ENCODE measurements around the gene ATP5PF. TPM values are rescaled to one million over a fixed set of nuclear protein-coding genes. Genes with fewer than 3 reads are reported as not detected.
A peak's percentile ranks its signal among the peaks of the same experiment; 100 is the strongest.
"Not testable (repeated sequence)": the region's sequence is repeated elsewhere in the genome, so short reads cannot be mapped to it uniquely, and the experiment has no call there.

The ATP5PF gene
- total RNA-seq (128 TPM), polyA plus RNA-seq (337 TPM)
- long read RNA-seq, donor 1, transcript ATP5PF-201 (4 exons, 614 nt): major isoform, 25 of 37 reads
- long read RNA-seq, donor 1, partial matches to known transcripts: 8 of 37 reads
- long read RNA-seq, donor 1, other reads (novel, unspliced or antisense): 0 of 37 reads
- long read RNA-seq, donor 2, transcript ATP5PF-203 (4 exons, 647 nt): minor isoform, 11 of 416 reads
- long read RNA-seq, donor 2, transcript ATP5PF-204 (4 exons, 1,179 nt): minor isoform, 29 of 416 reads
- long read RNA-seq, donor 2, transcript ATP5PF-207 (4 exons, 589 nt): minor isoform, 10 of 416 reads
- long read RNA-seq, donor 2, transcript ATP5PF-201 (4 exons, 614 nt): major isoform, 224 of 416 reads
- long read RNA-seq, donor 2, partial matches to known transcripts: 95 of 416 reads
- long read RNA-seq, donor 2, other reads (novel, unspliced or antisense): 30 of 416 reads
- long read RNA-seq, donor 3, transcript ATP5PF-201 (4 exons, 614 nt): major isoform, 335 of 566 reads
- long read RNA-seq, donor 3, transcript ATP5PF-204 (4 exons, 1,179 nt): minor isoform, 46 of 566 reads
- long read RNA-seq, donor 3, transcript ATP5PF-203 (4 exons, 647 nt): minor isoform, 9 of 566 reads
- long read RNA-seq, donor 3, transcript ATP5PF-207 (4 exons, 589 nt): minor isoform, 26 of 566 reads
- long read RNA-seq, donor 3, partial matches to known transcripts: 126 of 566 reads
- long read RNA-seq, donor 3, other reads (novel, unspliced or antisense): 6 of 566 reads
- long read RNA-seq, donor 4, transcript ATP5PF-201 (4 exons, 614 nt): major isoform, 94 of 164 reads
- long read RNA-seq, donor 4, transcript ATP5PF-204 (4 exons, 1,179 nt): minor isoform, 15 of 164 reads
- long read RNA-seq, donor 4, transcript ATP5PF-203 (4 exons, 647 nt): minor isoform, 6 of 164 reads
- long read RNA-seq, donor 4, transcript ATP5PF-207 (4 exons, 589 nt): minor isoform, 5 of 164 reads
- long read RNA-seq, donor 4, partial matches to known transcripts: 41 of 164 reads
- long read RNA-seq, donor 4, other reads (novel, unspliced or antisense): 0 of 164 reads
- long read RNA-seq, donor 5, transcript ATP5PF-204 (4 exons, 1,179 nt): minor isoform, 61 of 612 reads
- long read RNA-seq, donor 5, transcript ATP5PF-201 (4 exons, 614 nt): major isoform, 347 of 612 reads
- long read RNA-seq, donor 5, transcript ATP5PF-207 (4 exons, 589 nt): minor isoform, 16 of 612 reads
- long read RNA-seq, donor 5, transcript ATP5PF-208 (3 exons, 876 nt): minor isoform, 14 of 612 reads
- long read RNA-seq, donor 5, partial matches to known transcripts: 144 of 612 reads
- long read RNA-seq, donor 5, other reads (novel, unspliced or antisense): 6 of 612 reads
- long read RNA-seq, donor 6, transcript ATP5PF-201 (4 exons, 614 nt): major isoform, 122 of 186 reads
- long read RNA-seq, donor 6, transcript ATP5PF-203 (4 exons, 647 nt): minor isoform, 7 of 186 reads
- long read RNA-seq, donor 6, transcript ATP5PF-204 (4 exons, 1,179 nt): minor isoform, 21 of 186 reads
- long read RNA-seq, donor 6, partial matches to known transcripts: 25 of 186 reads
- long read RNA-seq, donor 6, other reads (novel, unspliced or antisense): 0 of 186 reads
- long read RNA-seq, donor 7, transcript ATP5PF-204 (4 exons, 1,179 nt): minor isoform, 22 of 342 reads
- long read RNA-seq, donor 7, transcript ATP5PF-207 (4 exons, 589 nt): minor isoform, 10 of 342 reads
- long read RNA-seq, donor 7, transcript ATP5PF-203 (4 exons, 647 nt): minor isoform, 8 of 342 reads
- long read RNA-seq, donor 7, transcript ATP5PF-201 (4 exons, 614 nt): major isoform, 193 of 342 reads
- long read RNA-seq, donor 7, partial matches to known transcripts: 94 of 342 reads
- long read RNA-seq, donor 7, other reads (novel, unspliced or antisense): 6 of 342 reads
- long read RNA-seq, donor 8, transcript ATP5PF-204 (4 exons, 1,179 nt): minor isoform, 12 of 94 reads
- long read RNA-seq, donor 8, transcript ATP5PF-201 (4 exons, 614 nt): major isoform, 58 of 94 reads
- long read RNA-seq, donor 8, partial matches to known transcripts: 12 of 94 reads
- long read RNA-seq, donor 8, other reads (novel, unspliced or antisense): 0 of 94 reads
- long read RNA-seq, donor 9, transcript ATP5PF-205 (5 exons, 589 nt): minor isoform, 8 of 212 reads
- long read RNA-seq, donor 9, transcript ATP5PF-204 (4 exons, 1,179 nt): minor isoform, 23 of 212 reads
- long read RNA-seq, donor 9, transcript ATP5PF-201 (4 exons, 614 nt): major isoform, 130 of 212 reads
- long read RNA-seq, donor 9, partial matches to known transcripts: 44 of 212 reads
- long read RNA-seq, donor 9, other reads (novel, unspliced or antisense): 0 of 212 reads
- long read RNA-seq, donor 10, transcript ATP5PF-207 (4 exons, 589 nt): minor isoform, 14 of 220 reads
- long read RNA-seq, donor 10, transcript ATP5PF-204 (4 exons, 1,179 nt): minor isoform, 20 of 220 reads
- long read RNA-seq, donor 10, transcript ATP5PF-208 (3 exons, 876 nt): minor isoform, 8 of 220 reads
- long read RNA-seq, donor 10, transcript ATP5PF-201 (4 exons, 614 nt): major isoform, 128 of 220 reads
- long read RNA-seq, donor 10, partial matches to known transcripts: 39 of 220 reads
- long read RNA-seq, donor 10, other reads (novel, unspliced or antisense): 0 of 220 reads

GRCh38 chr21:25734904-25735645, at the start of gene ATP5PF, which contains the start of gene GABPA:
Gene ATP5PF, minus strand, starts transcription at chr21:25734904. Its CDS starts 5,110 bp downstream, at chr21:25729794.
Gene GABPA, plus strand, starts transcription at chr21:25734972. Its CDS starts 6,627 bp downstream, at chr21:25741599.
- Histone ChIP-seq H3K9me3 (ENCODE audit: control insufficient read depth in 2 of 2, insufficient read depth in 1 of 2, low read length in 1 of 2) (no peaks in the 10 kb centered on the region), H3K27ac (ENCODE audit: low read depth in 1 of 2, low read length in 1 of 2) (peak within 1 kb of the TSS; percentile 100), H3K27me3 (ENCODE audit: control insufficient read depth in 2 of 2, insufficient read depth in 1 of 2, low read length in 1 of 2) (no peaks in the 10 kb centered on the region), H3K4me3 (ENCODE audit: low read length in 2 of 2) (peak within 1 kb of the TSS; percentile 91 to 93), H3K36me3 (ENCODE audit: control insufficient read depth in 2 of 2, insufficient read depth in 2 of 2, low read length in 1 of 2) (peaks cover 0 to 4% of the 10 kb centered on the region in 2 donors), H3K4me1 (ENCODE audit: control insufficient read depth in 2 of 2, insufficient read depth in 2 of 2, low read length in 2 of 2) (peaks cover 0 to 12% of the 10 kb centered on the region in 2 donors)
- DNase-seq (ENCODE audit: low read depth in 6 of 9, low spot score in 9 of 9): peak; percentile 92 to 99 (median 96)
- WGBS: under 1% methylated on average over 64 of the region's 64 CpGs

- H3K4me1 ChIP-seq (ENCODE audit: control insufficient read depth in 2 of 2, insufficient read depth in 2 of 2, low read length in 2 of 2); H3K27me3 ChIP-seq (ENCODE audit: control insufficient read depth in 2 of 2, insufficient read depth in 1 of 2, low read length in 1 of 2); H3K27ac ChIP-seq (ENCODE audit: low read depth in 1 of 2, low read length in 1 of 2); H3K4me3 ChIP-seq (ENCODE audit: low read length in 2 of 2); H3K9me3 ChIP-seq (ENCODE audit: control insufficient read depth in 2 of 2, insufficient read depth in 1 of 2, low read length in 1 of 2); DNase-seq (ENCODE audit: low read depth in 6 of 9, low spot score in 9 of 9); H3K36me3 ChIP-seq (ENCODE audit: control insufficient read depth in 2 of 2, insufficient read depth in 2 of 2, low read length in 1 of 2): not testable (repeated sequence)
- WGBS: 98% methylated on average over 52 of the region's 52 CpGs
These were observed 43.6 kb upstream of the ATP5PF start for GRCh38 chr21:25778126-25778875.

GRCh38 chr21:25776440-25776839, 41.7 kb upstream of the ATP5PF start:
- no peaks in the 10 kb centered on the region for H3K4me1 ChIP-seq (ENCODE audit: control insufficient read depth in 2 of 2, insufficient read depth in 2 of 2, low read length in 2 of 2)
- 95% methylated on average over 4 of the region's 4 CpGs for WGBS
- no peak for DNase-seq (ENCODE audit: low read depth in 6 of 9, low spot score in 9 of 9)

GRCh38 chr21:25772686-25773085, 38.0 kb upstream of the ATP5PF start:
- WGBS: 45% methylated on average over 2 of the region's 2 CpGs

More at GRCh38 chr21:25776440-25776839, 41.7 kb upstream of the ATP5PF start:
- H3K27ac ChIP-seq (ENCODE audit: low read depth in 1 of 2, low read length in 1 of 2): no peak overlapping the region
- H3K36me3 ChIP-seq (ENCODE audit: control insufficient read depth in 2 of 2, insufficient read depth in 2 of 2, low read length in 1 of 2): no peaks in the 10 kb centered on the region
- H3K9me3 ChIP-seq (ENCODE audit: control insufficient read depth in 2 of 2, insufficient read depth in 1 of 2, low read length in 1 of 2): peaks cover 0 to 4% of the 10 kb centered on the region in 2 donors
- no peak overlapping the region for H3K4me3 ChIP-seq (ENCODE audit: low read length in 2 of 2)
- no peaks in the 10 kb centered on the region for H3K27me3 ChIP-seq (ENCODE audit: control insufficient read depth in 2 of 2, insufficient read depth in 1 of 2, low read length in 1 of 2)

GRCh38 chr21:25767921-25768320, 33.2 kb upstream of the ATP5PF start:
- Histone ChIP-seq H3K27me3 (ENCODE audit: control insufficient read depth in 2 of 2, insufficient read depth in 1 of 2, low read length in 1 of 2) (no peaks in the 10 kb centered on the region), H3K9me3 (ENCODE audit: control insufficient read depth in 2 of 2, insufficient read depth in 1 of 2, low read length in 1 of 2) (no peaks in the 10 kb centered on the region), H3K4me3 (ENCODE audit: low read length in 2 of 2) (no peak overlapping the region), H3K27ac (ENCODE audit: low read depth in 1 of 2, low read length in 1 of 2) (no peak overlapping the region), H3K4me1 (ENCODE audit: control insufficient read depth in 2 of 2, insufficient read depth in 2 of 2, low read length in 2 of 2) (no peaks in the 10 kb centered on the region), H3K36me3 (ENCODE audit: control insufficient read depth in 2 of 2, insufficient read depth in 2 of 2, low read length in 1 of 2) (peaks cover 5 to 30% of the 10 kb centered on the region in 2 donors)
- no peak for DNase-seq (ENCODE audit: low read depth in 6 of 9, low spot score in 9 of 9)
- WGBS: 96% methylated on average over 3 of the region's 3 CpGs

More at GRCh38 chr21:25772686-25773085, 38.0 kb upstream of the ATP5PF start:
- H3K9me3 ChIP-seq (ENCODE audit: control insufficient read depth in 2 of 2, insufficient read depth in 1 of 2, low read length in 1 of 2): no peaks in the 10 kb centered on the region
- H3K4me3 ChIP-seq (ENCODE audit: low read length in 2 of 2): no peak overlapping the region
- H3K4me1 ChIP-seq (ENCODE audit: control insufficient read depth in 2 of 2, insufficient read depth in 2 of 2, low read length in 2 of 2): no peaks in the 10 kb centered on the region
- peaks cover 0 to 2% of the 10 kb centered on the region in 2 donors for H3K36me3 ChIP-seq (ENCODE audit: control insufficient read depth in 2 of 2, insufficient read depth in 2 of 2, low read length in 1 of 2)
- no peaks in the 10 kb centered on the region for H3K27me3 ChIP-seq (ENCODE audit: control insufficient read depth in 2 of 2, insufficient read depth in 1 of 2, low read length in 1 of 2)
- DNase-seq (ENCODE audit: low read depth in 6 of 9, low spot score in 9 of 9): no peak
- H3K27ac ChIP-seq (ENCODE audit: low read depth in 1 of 2, low read length in 1 of 2): no peak overlapping the region

GRCh38 chr21:25764065-25764464, 29.4 kb upstream of the ATP5PF start:
- Histone ChIP-seq H3K27me3 (ENCODE audit: control insufficient read depth in 2 of 2, insufficient read depth in 1 of 2, low read length in 1 of 2) (no peaks in the 10 kb centered on the region), H3K36me3 (ENCODE audit: control insufficient read depth in 2 of 2, insufficient read depth in 2 of 2, low read length in 1 of 2) (peaks cover 18 to 55% of the 10 kb centered on the region in 2 donors), H3K27ac (ENCODE audit: low read depth in 1 of 2, low read length in 1 of 2) (no peak overlapping the region), H3K4me1 (ENCODE audit: control insufficient read depth in 2 of 2, insufficient read depth in 2 of 2, low read length in 2 of 2) (no peaks in the 10 kb centered on the region), H3K4me3 (ENCODE audit: low read length in 2 of 2) (no peak overlapping the region), H3K9me3 (ENCODE audit: control insufficient read depth in 2 of 2, insufficient read depth in 1 of 2, low read length in 1 of 2) (no peaks in the 10 kb centered on the region)
- DNase-seq (ENCODE audit: low read depth in 6 of 9, low spot score in 9 of 9): no peak
- WGBS: 97% methylated on average over 3 of the region's 3 CpGs
